Type B pancreatic cell (in vitro differentiated cells): Measurements from ENCODE around the gene CDKN2C. TPM values are rescaled to one million over a fixed set of nuclear protein-coding genes. Genes with fewer than 3 reads are reported as not detected.

Experiments
- DNase-seq: peaks from one replicate; pipeline ENCODE4 v3.0.0; 2021; ENCODE audit warnings: mixed read lengths; ENCODE audit not compliant: unreplicated experiment; ENCODE audit errors: extremely low spot score
- H3K27ac Mint-ChIP-seq: 2 replicates; pipeline ENCODE4 v1.8.0; 2021; ENCODE audit warnings: mild to moderate bottlenecking, mixed read lengths
- H3K27me3 Mint-ChIP-seq: 2 replicates; pipeline ENCODE4 v1.8.0; 2021; ENCODE audit warnings: mixed read lengths
- H3K36me3 Mint-ChIP-seq: 2 replicates; pipeline ENCODE4 v1.8.0; 2021; ENCODE audit warnings: mixed read lengths
- H3K4me1 Mint-ChIP-seq: one replicate; pipeline ENCODE4 v1.8.0; 2021; ENCODE audit warnings: mixed read lengths; ENCODE audit not compliant: unreplicated experiment
- H3K4me3 Mint-ChIP-seq: 2 replicates; pipeline ENCODE4 v1.8.0; 2021; ENCODE audit warnings: mild to moderate bottlenecking, mixed read lengths
- H3K9me3 Mint-ChIP-seq: 2 replicates; pipeline ENCODE4 v1.8.0; 2021; ENCODE audit warnings: mixed read lengths
- CTCF ChIP-seq: fragments of 200-600 bp; sonication (generic); conservative IDR thresholded peaks from 2 replicates; pipeline ENCODE4 v1.5.0; 2021; ENCODE audit warnings: antibody characterized with exemption, mild to moderate bottlenecking
- total RNA-seq: library from RNA; stranded (reverse); gene quantifications from 2 replicates; pipeline ENCODE4 v1.2.1, GENCODE V29; 2021; ENCODE audit warnings: low replicate concordance

Gene CDKN2C
- total RNA-seq, 1 donor from 2014 or later, result 1.5 TPM

GRCh38 chr1:50972766-50973165, 2.7 kb downstream of the CDKN2C start:
- Mint-ChIP-seq H3K9me3 (no peaks in the 10 kb centered on the region), H3K27ac (no peak overlapping the region), H3K4me3 (no peak overlapping the region), H3K4me1 (peaks cover 8% of the 10 kb centered on the region), H3K36me3 (no peaks in the 10 kb centered on the region), H3K27me3 (peaks cover 88% of the 10 kb centered on the region)
- no peak for TF ChIP-seq CTCF
- DNase-seq, result no peak

- H3K9me3 Mint-ChIP-seq, result no peaks in the 10 kb centered on the region
- H3K4me1 Mint-ChIP-seq, result peaks cover 8% of the 10 kb centered on the region
- no peak for TF ChIP-seq CTCF
- no peaks in the 10 kb centered on the region for H3K36me3 Mint-ChIP-seq
- no peak overlapping the region for H3K4me3 Mint-ChIP-seq
- no peak overlapping the region for H3K27ac Mint-ChIP-seq
- DNase-seq, result no peak
- H3K27me3 Mint-ChIP-seq, result peaks cover 88% of the 10 kb centered on the region
Measured at GRCh38 chr1:50973255-50973654, 3.2 kb downstream of the CDKN2C start.

GRCh38 chr1:50973875-50974617, 4.0 kb downstream of the CDKN2C start:
- TF ChIP-seq CTCF, result no peak
- peaks cover 15% of the 10 kb centered on the region for H3K4me1 Mint-ChIP-seq
- H3K27ac Mint-ChIP-seq, result no peak overlapping the region
- DNase-seq, result no peak
- H3K4me3 Mint-ChIP-seq, result no peak overlapping the region
- no peaks in the 10 kb centered on the region for H3K9me3 Mint-ChIP-seq
- H3K27me3 Mint-ChIP-seq, result peaks cover 91% of the 10 kb centered on the region
- no peaks in the 10 kb centered on the region for H3K36me3 Mint-ChIP-seq

GRCh38 chr1:50974618-50974935, 4.5 kb downstream of the CDKN2C start:
- Mint-ChIP-seq H3K9me3 (no peaks in the 10 kb centered on the region), H3K36me3 (no peaks in the 10 kb centered on the region), H3K4me3 (no peak overlapping the region), H3K27ac (no peak overlapping the region), H3K4me1 (peaks cover 16% of the 10 kb centered on the region), H3K27me3 (peaks cover 95% of the 10 kb centered on the region)
- TF ChIP-seq CTCF, result no peak
- DNase-seq, result no peak

- no peak for TF ChIP-seq CTCF
- no peak for DNase-seq
- no peak overlapping the region for H3K4me3 Mint-ChIP-seq
- peaks cover 95% of the 10 kb centered on the region for H3K27me3 Mint-ChIP-seq
- no peaks in the 10 kb centered on the region for H3K9me3 Mint-ChIP-seq
- H3K27ac Mint-ChIP-seq, result no peak overlapping the region
- H3K36me3 Mint-ChIP-seq, result no peaks in the 10 kb centered on the region
- peaks cover 7% of the 10 kb centered on the region for H3K4me1 Mint-ChIP-seq
Measured at GRCh38 chr1:50975436-50975835, 5.4 kb downstream of the CDKN2C start.
